Muscle of arm (tissue), 12 donors: Measurements from ENCODE around the gene MFSD12. TPM values are rescaled to one million over a fixed set of nuclear protein-coding genes. Genes with fewer than 3 reads are reported as not detected.

ENCODE experiments used
- polyA plus RNA-seq, 12 donors: library from polyadenylated mRNA; unstranded; fragments of 120-200 nt; gene quantifications; one replicate each; pipeline ENCODE4 v1.2.1, GENCODE V29; 2013; ENCODE audit not compliant: insufficient read length in 12 of 12

Gene MFSD12
- polyA plus RNA-seq, 12 donors = 19.3 to 48.1 (median 24.1) TPM; not detected in 1

Other genes with a start within 250 kb of the MFSD12 start
- gene NFIC, start 191.0 kb downstream of the MFSD12 start, polyA plus RNA-seq = 100 to 1,000 TPM in 1 of 12 donors, 10 to 100 TPM in 11; 30.9 to 375 (median 38.9) TPM
- gene SMIM24, start 77.1 kb downstream of the MFSD12 start, polyA plus RNA-seq = 10 to 100 TPM in 1 of 12 donors, 1 to 10 TPM in 1, under 1 TPM in 4, not detected in 6; 0.46 to 75.8 (median 0.69) TPM
- gene SMIM44, start 74.1 kb downstream of the MFSD12 start, polyA plus RNA-seq = not detected
- 10 to 100 TPM in 1 of 12 donors, 1 to 10 TPM in 10, not detected in 1; 3.8 to 15.8 (median 5.0) TPM for gene DOHH, start 56.9 kb downstream of the MFSD12 start, polyA plus RNA-seq
- gene FZR1, start 51.3 kb downstream of the MFSD12 start, polyA plus RNA-seq = 10 to 100 TPM in 11 of 12 donors, not detected in 1; 21.8 to 47.2 (median 28.8) TPM
- 1 to 10 TPM in 10 of 12 donors, not detected in 2; 1.5 to 3.6 (median 3.0) TPM for gene TEKTIP1, start 18.4 kb downstream of the MFSD12 start, polyA plus RNA-seq
- gene HMG20B, start 15.4 kb upstream of the MFSD12 start, polyA plus RNA-seq = 10 to 100 TPM in 11 of 12 donors, not detected in 1; 21.8 to 78.3 (median 32.1) TPM
- 1 to 10 TPM in 10 of 12 donors, not detected in 2; 1.1 to 3.2 (median 1.5) TPM for gene GIPC3, start 27.9 kb upstream of the MFSD12 start, polyA plus RNA-seq
- 1 to 10 TPM in 9 of 12 donors, under 1 TPM in 1, not detected in 2; 0.96 to 2.9 (median 1.8) TPM for gene TBXA2R, start 49.3 kb upstream of the MFSD12 start, polyA plus RNA-seq
- gene CACTIN, start 69.2 kb upstream of the MFSD12 start, polyA plus RNA-seq = 10 to 100 TPM in 11 of 12 donors, not detected in 1; 13.8 to 32.4 (median 16.3) TPM
- 10 to 100 TPM in 11 of 12 donors, not detected in 1; 16.0 to 30.4 (median 19.9) TPM for gene PIP5K1C, start 142.9 kb upstream of the MFSD12 start, polyA plus RNA-seq
- 10 to 100 TPM in 1 of 12 donors, 1 to 10 TPM in 1, under 1 TPM in 8, not detected in 2; 0.18 to 15.1 (median 0.61) TPM for gene TJP3, start 150.8 kb upstream of the MFSD12 start, polyA plus RNA-seq
- 10 to 100 TPM in 7 of 12 donors, 1 to 10 TPM in 4, not detected in 1; 9.1 to 35.4 (median 12.2) TPM for gene APBA3, start 204.1 kb upstream of the MFSD12 start, polyA plus RNA-seq
- gene MRPL54, start 205.1 kb upstream of the MFSD12 start, polyA plus RNA-seq = 10 to 100 TPM in 11 of 12 donors, not detected in 1; 17.1 to 26.3 (median 23.1) TPM
- not detected for gene RAX2, start 214.6 kb upstream of the MFSD12 start, polyA plus RNA-seq
- 1 to 10 TPM in 4 of 12 donors, under 1 TPM in 6, not detected in 2; 0.51 to 3.6 (median 0.78) TPM for gene MATK, start 228.8 kb upstream of the MFSD12 start, polyA plus RNA-seq